DMS153 treated with DMSO at 0.1 percent for 48 hours (cell line): ENCODE data around the gene SLAMF6.

ENCODE experiments used
- DNase-seq: peaks from one replicate; lab custom pipeline; 2025; ENCODE audit not compliant: unreplicated experiment; lab: John Stamatoyannopoulos, UW

The SLAMF6 gene

GRCh38 chr1:160471253-160471652 lies 51.8 kb downstream of the SLAMF6 start:
- no peak for DNase-seq

GRCh38 chr1:160467576-160467975 lies 55.5 kb downstream of the SLAMF6 start:
- no peak for DNase-seq

GRCh38 chr1:160466961-160467360 lies 56.1 kb downstream of the SLAMF6 start:
- DNase-seq: no peak

- no peak for DNase-seq
These were observed 57.9 kb downstream of the SLAMF6 start for GRCh38 chr1:160465123-160465522.

GRCh38 chr1:160460683-160461287 lies 62.3 kb downstream of the SLAMF6 start:
- no peak for DNase-seq

GRCh38 chr1:160460214-160460642 lies 62.8 kb downstream of the SLAMF6 start:
- no peak for DNase-seq

- DNase-seq: no peak
These were observed 63.4 kb downstream of the SLAMF6 start for GRCh38 chr1:160459687-160460086.

GRCh38 chr1:160459056-160459455 lies 64.0 kb downstream of the SLAMF6 start:
- DNase-seq: no peak

GRCh38 chr1:160455153-160455517 lies 67.9 kb downstream of the SLAMF6 start:
- no peak for DNase-seq

- no peak for DNase-seq
These were observed 68.5 kb downstream of the SLAMF6 start for GRCh38 chr1:160454371-160455152.

- no peak for DNase-seq
These were observed 69.6 kb downstream of the SLAMF6 start for GRCh38 chr1:160453443-160453842.

- DNase-seq: no peak
These were observed 71.2 kb downstream of the SLAMF6 start for GRCh38 chr1:160451859-160452232.

- peak; percentile 37 for DNase-seq
These were observed 71.8 kb downstream of the SLAMF6 start for GRCh38 chr1:160451119-160451858.

GRCh38 chr1:160449494-160449893 lies 73.6 kb downstream of the SLAMF6 start:
- no peak for DNase-seq

- DNase-seq: no peak
These were observed 76.0 kb downstream of the SLAMF6 start for GRCh38 chr1:160446945-160447600.

- DNase-seq: no peak
These were observed 83.3 kb downstream of the SLAMF6 start for GRCh38 chr1:160439718-160440117.

GRCh38 chr1:160438935-160439334 lies 84.1 kb downstream of the SLAMF6 start:
- no peak for DNase-seq

- no peak for DNase-seq
These were observed 84.6 kb downstream of the SLAMF6 start for GRCh38 chr1:160438317-160438918.

- no peak for DNase-seq
These were observed 85.4 kb downstream of the SLAMF6 start for GRCh38 chr1:160437432-160438316.

GRCh38 chr1:160436966-160437365 lies 86.1 kb downstream of the SLAMF6 start:
- DNase-seq: no peak
